OCI-LY7 (cell line): ENCODE data around the gene TJP3. TPM values are rescaled to one million over a fixed set of nuclear protein-coding genes. Genes with fewer than 3 reads are reported as not detected.

Experiments
- BruUV-seq: library from RNA; stranded (reverse); fragments of 400-500 nt; replicated peaks from 2 replicates; lab custom pipeline; 2021; lab: Mats Ljungman, UMichigan
- CTCF ChIA-PET: fragments of 300-600 bp; sonication (Branson Sonifier 250); formaldehyde crosslinking; loops from one replicate; lab custom pipeline; 2022; ENCODE audit warnings: antibody characterized with exemption; ENCODE audit not compliant: unreplicated experiment; lab: Charles Lee
- POLR2A ChIA-PET: fragments of 300-600 bp; sonication (Branson Sonifier 250); formaldehyde crosslinking; loops from one replicate; lab custom pipeline; 2022; ENCODE audit warnings: antibody characterized with exemption; lab: Charles Lee
- DNase-seq: peaks from one replicate; pipeline ENCODE4 v3.0.0-alpha.2; 2015; ENCODE audit warnings: low spot score
- H2AFZ ChIP-seq: fragments of 200-600 bp; sonication (generic), shearing (Covaris generic); 2 replicates; pipeline ENCODE4 v1.6.1; 2014; ENCODE audit warnings: mild to moderate bottlenecking, antibody characterized with exemption, low read length, moderate library complexity
- H3K27ac ChIP-seq: fragments of 200-600 bp; sonication (generic); 2 replicates; pipeline ENCODE4 v1.5.1; 2014; ENCODE audit warnings: mixed run types, low read depth, mild to moderate bottlenecking, moderate library complexity, low read length, inconsistent platforms; ENCODE audit not compliant: poor library complexity, severe bottlenecking
- H3K36me3 ChIP-seq: fragments of 200-600 bp; sonication (generic); 2 replicates; pipeline ENCODE4 v1.6.1; 2014; ENCODE audit warnings: mild to moderate bottlenecking, antibody characterized with exemption, low read length, moderate library complexity, mixed read lengths; ENCODE audit not compliant: insufficient read depth
- H3K4me1 ChIP-seq: fragments of 200-600 bp; sonication (generic); 2 replicates; pipeline ENCODE4 v1.5.1; 2014; ENCODE audit warnings: mild to moderate bottlenecking, low read length; ENCODE audit not compliant: insufficient read depth, poor library complexity, severe bottlenecking
- H3K4me2 ChIP-seq: fragments of 200-600 bp; sonication (generic); 2 replicates; pipeline ENCODE4 v1.6.1; 2014; ENCODE audit warnings: mild to moderate bottlenecking, low read length
- H3K4me3 ChIP-seq: fragments of 200-600 bp; sonication (generic); 2 replicates; pipeline ENCODE4 v1.5.1; 2014; ENCODE audit warnings: mild to moderate bottlenecking, low read depth, low read length; ENCODE audit not compliant: poor library complexity, severe bottlenecking
- H3K79me2 ChIP-seq: fragments of 200-600 bp; sonication (generic); 2 replicates; pipeline ENCODE4 v1.6.1; 2016; ENCODE audit warnings: low read depth, mild to moderate bottlenecking, low read length, moderate library complexity, mixed read lengths; ENCODE audit not compliant: insufficient read depth
- H3K9me2 ChIP-seq: fragments of 200-600 bp; sonication (generic); 2 replicates; pipeline ENCODE4 v1.6.1; 2016; ENCODE audit warnings: mild to moderate bottlenecking, low read length, mixed read lengths; ENCODE audit not compliant: insufficient read depth
- H3K9me3 ChIP-seq: fragments of 200-600 bp; sonication (generic); 2 replicates; pipeline ENCODE4 v1.6.1; 2014; ENCODE audit warnings: mild to moderate bottlenecking, mixed run types, low read length, mixed read lengths
- H4K20me1 ChIP-seq: fragments of 200-600 bp; sonication (generic); 2 replicates; pipeline ENCODE4 v1.6.1; 2014; ENCODE audit warnings: mild to moderate bottlenecking, antibody characterized with exemption, low read length, moderate library complexity, mixed read lengths; ENCODE audit not compliant: insufficient read depth
- CTCF ChIP-seq: fragments of 200-600 bp; sonication (generic); conservative IDR thresholded peaks from 2 replicates; pipeline ENCODE4 v1.5.1; 2014; ENCODE audit warnings: mild to moderate bottlenecking, antibody characterized with exemption, low read length, moderate library complexity, mixed read lengths
- EZH2phosphoT487 ChIP-seq: fragments of 200-600 bp; sonication (generic); IDR thresholded peaks from 2 replicates; pipeline ENCODE4 v1.6.1; 2018; ENCODE audit warnings: low read depth, borderline replicate concordance, mild to moderate bottlenecking, mixed run types, antibody characterized with exemption, low read length, moderate library complexity, mixed read lengths
- intact Hi-C: fragments of 100-400 bp; cut with micrococcal nuclease; formaldehyde crosslinking; loops from one replicate; pipeline ENCODE4 v1.10.0; 2022; ENCODE audit not compliant: unreplicated experiment
- total RNA-seq, 2 experiments: library from RNA; depleted of rRNA in 1 of 2; stranded (reverse); fragments of >200 nt in 1 of 2; shearing (Covaris generic) in 1 of 2; gene quantifications; 2 replicates each; pipeline ENCODE4 v1.2.3, GENCODE V29; 2014 to 2022

TJP3 gene
- total RNA-seq, 2 experiments from 2014 or later, result 0.69 to 1.8 TPM

DNA sequence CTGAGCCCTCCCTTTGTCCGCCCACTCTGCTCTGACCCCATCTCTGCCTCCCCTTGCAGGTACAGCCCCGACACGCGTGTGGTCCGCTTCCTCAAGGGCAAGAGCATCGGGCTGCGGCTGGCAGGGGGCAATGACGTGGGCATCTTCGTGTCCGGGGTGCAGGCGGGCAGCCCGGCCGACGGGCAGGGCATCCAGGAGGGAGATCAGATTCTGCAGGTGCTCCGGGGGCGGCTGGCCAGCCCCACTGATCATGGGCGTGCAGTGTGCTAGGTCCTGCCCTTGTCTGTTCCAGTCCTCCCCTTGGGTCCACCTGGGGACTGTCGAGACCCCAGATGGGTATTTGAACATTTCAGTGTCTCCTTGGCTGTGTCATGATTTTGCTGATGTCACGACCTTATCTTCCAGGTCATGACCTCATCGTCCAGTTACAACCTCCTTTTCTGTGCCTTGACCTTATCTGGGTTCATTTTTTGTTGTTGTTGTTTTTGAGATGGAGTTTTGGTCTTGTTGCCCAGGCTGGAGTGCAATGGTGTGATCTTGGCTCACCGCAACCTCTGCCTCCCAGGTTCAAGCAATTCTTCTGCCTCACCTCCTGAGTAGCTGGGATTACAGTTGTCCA is 28.0 kb downstream of the TJP3 start:
- H3K79me2 ChIP-seq, result no peaks in the 10 kb centered on the region
- H3K4me1 ChIP-seq, result no peaks in the 10 kb centered on the region
- H3K9me3 ChIP-seq, result no peaks in the 10 kb centered on the region
- POLR2A ChIA-PET, result no interaction called here
- DNase-seq, result no peak
- TF ChIP-seq CTCF (no peak), EZH2phosphoT487 (no peak)
- no peaks in the 10 kb centered on the region for H3K9me2 ChIP-seq
- BruUV-seq, result no TSS peak
- no peak overlapping the region for H2AFZ ChIP-seq
- H3K4me3 ChIP-seq, result no peak overlapping the region
- intact Hi-C loops, result no loop called here
- H3K36me3 ChIP-seq, result no peaks in the 10 kb centered on the region
- H3K27ac ChIP-seq, result no peak overlapping the region
- no peak overlapping the region for H3K4me2 ChIP-seq
- CTCF ChIA-PET, result no interaction called here
- no peaks in the 10 kb centered on the region for H4K20me1 ChIP-seq

GRCh38 chr19:3737487-3738205 is 29.5 kb downstream of the TJP3 start:
- Histone ChIP-seq H3K4me1 (no peaks in the 10 kb centered on the region), H2AFZ (no peak overlapping the region), H3K79me2 (no peaks in the 10 kb centered on the region), H3K36me3 (no peaks in the 10 kb centered on the region), H3K9me2 (no peaks in the 10 kb centered on the region), H3K9me3 (no peaks in the 10 kb centered on the region), H4K20me1 (no peaks in the 10 kb centered on the region), H3K4me2 (no peak overlapping the region), H3K27ac (no peak overlapping the region), H3K4me3 (no peak overlapping the region)
- no peak for DNase-seq
- ChIA-PET CTCF (interaction anchor here (0.5 kb wide), 1 partner anchor 11 kb away, joined by 3 read pairs; no protein-coding TSS in a partner anchor), POLR2A (no interaction called here)
- BruUV-seq, result no TSS peak
- TF ChIP-seq CTCF (no peak), EZH2phosphoT487 (no peak)
- intact Hi-C loops, result no loop called here
